Neuronal stem cell (in vitro differentiated cells): ENCODE data around the gene MRPL54.

ENCODE experiments used
- DNase-seq: peaks from one replicate; pipeline ENCODE4 v3.0.0-alpha.2; 2013; ENCODE audit warnings: low spot score
- H2AFZ ChIP-seq: one replicate; pipeline ENCODE4 v1.6.1; 2013; ENCODE audit warnings: mild to moderate bottlenecking, low read length, inconsistent platforms
- H2AK5ac ChIP-seq: 2 replicates; pipeline ENCODE4 v1.6.1; 2013; ENCODE audit warnings: low read depth, mild to moderate bottlenecking, inconsistent platforms, low read length, moderate library complexity, mixed read lengths
- H2BK120ac ChIP-seq: 2 replicates; pipeline ENCODE4 v1.6.1; 2013; ENCODE audit warnings: low read depth, mild to moderate bottlenecking, inconsistent platforms, low read length, moderate library complexity, mixed read lengths
- H2BK12ac ChIP-seq: one replicate; pipeline ENCODE4 v1.6.1; 2013; ENCODE audit warnings: low read length, inconsistent platforms
- H2BK15ac ChIP-seq: 2 replicates; pipeline ENCODE4 v1.6.1; 2013; ENCODE audit warnings: mild to moderate bottlenecking, low read length, inconsistent platforms, mixed read lengths
- H2BK5ac ChIP-seq: one replicate; pipeline ENCODE4 v1.6.1; 2013; ENCODE audit warnings: inconsistent platforms, mild to moderate bottlenecking, low read length, moderate library complexity
- H3K14ac ChIP-seq: one replicate; pipeline ENCODE4 v1.6.1; 2013; ENCODE audit warnings: low read length, inconsistent platforms
- H3K18ac ChIP-seq: 2 replicates; pipeline ENCODE4 v1.6.1; 2013; ENCODE audit warnings: low read length, inconsistent platforms
- H3K23ac ChIP-seq: 2 replicates; pipeline ENCODE4 v1.6.1; 2013; ENCODE audit warnings: low read depth, mild to moderate bottlenecking, mixed read lengths, low read length, inconsistent platforms; ENCODE audit not compliant: poor library complexity
- H3K27ac ChIP-seq: replicated peaks from 3 replicates; pipeline ENCODE4 v1.5.1; 2013; ENCODE audit warnings: low read length, inconsistent platforms
- H3K27me3 ChIP-seq, 3 experiments: 2 replicates each; pipeline ENCODE4 v1.6.1; 2013; ENCODE audit warnings: low read length in 3 of 3, mild to moderate bottlenecking in 2 of 3, inconsistent platforms in 1 of 3, low read depth in 1 of 3, mixed read lengths in 1 of 3, moderate library complexity in 1 of 3; ENCODE audit not compliant: control insufficient read depth in 3 of 3, insufficient read depth in 3 of 3
- H3K36me3 ChIP-seq, 2 donors: replicated peaks in 1 of 2; 2 replicates each; pipeline ENCODE4 v1.6.1; 2013; ENCODE audit warnings: low read length in 2 of 2; ENCODE audit not compliant: control insufficient read depth in 2 of 2, insufficient read depth in 2 of 2
- H3K4ac ChIP-seq: 2 replicates; pipeline ENCODE4 v1.6.1; 2013; ENCODE audit warnings: inconsistent platforms, mild to moderate bottlenecking, low read length, moderate library complexity
- H3K4me1 ChIP-seq, 2 donors: 1 replicate in 1 of 2; 2 replicates in 1 of 2; pipeline ENCODE4 v1.6.1; 2013; ENCODE audit warnings: low read length in 2 of 2, low read depth in 1 of 2; ENCODE audit not compliant: control insufficient read depth in 2 of 2, insufficient read depth in 1 of 2
- H3K4me2 ChIP-seq: one replicate; pipeline ENCODE4 v1.6.1; 2013; ENCODE audit warnings: mild to moderate bottlenecking, low read length, inconsistent platforms; ENCODE audit not compliant: insufficient read depth, poor library complexity, severe bottlenecking
- H3K4me3 ChIP-seq, 2 donors: 2 replicates each; pipeline ENCODE4 v1.5.1; 2013; ENCODE audit warnings: low read length in 2 of 2, mild to moderate bottlenecking in 2 of 2, inconsistent platforms in 1 of 2, moderate library complexity in 1 of 2
- H3K79me1 ChIP-seq: one replicate; pipeline ENCODE4 v1.6.1; 2013; ENCODE audit warnings: low read depth, mild to moderate bottlenecking, inconsistent platforms, low read length, moderate library complexity
- H3K9ac ChIP-seq: one replicate; pipeline ENCODE4 v1.6.1; 2013; ENCODE audit warnings: mild to moderate bottlenecking, low read depth, low read length, inconsistent platforms; ENCODE audit not compliant: poor library complexity
- H3K9me3 ChIP-seq, 2 donors: replicated peaks in 1 of 2; 2 replicates each; pipeline versions ENCODE3 to v1.6.1; 2013; ENCODE audit warnings: low read length in 2 of 2, mild to moderate bottlenecking in 2 of 2, inconsistent platforms in 1 of 2, low read depth in 1 of 2, mixed read lengths in 1 of 2, moderate library complexity in 1 of 2; ENCODE audit not compliant: control insufficient read depth in 2 of 2, insufficient read depth in 1 of 2
- H4K8ac ChIP-seq: one replicate; pipeline ENCODE4 v1.6.1; 2013; ENCODE audit warnings: low read depth, mild to moderate bottlenecking, inconsistent platforms, low read length, moderate library complexity
- H4K91ac ChIP-seq: one replicate; pipeline ENCODE4 v1.6.1; 2013; ENCODE audit warnings: low read length, low read depth, mild to moderate bottlenecking, inconsistent platforms; ENCODE audit not compliant: poor library complexity
- WGBS, 2 donors: extraction: QIAGEN DNeasy Blood & Tissue Kit; methylation state at CpG; one replicate each; pipeline ENCODE4 v1.1.7; 2013; ENCODE audit warnings: missing lambda C conversion rate in 2 of 2, mixed read lengths in 1 of 2; ENCODE audit not compliant: insufficient read length in 2 of 2, insufficient replicate concordance in 1 of 2; ENCODE audit errors: extremely low coverage in 2 of 2; 5-methylcytosine and 5-hydroxymethylcytosine counted together

MRPL54 gene

GRCh38 chr19:3776479-3777040 is 14.1 kb downstream of the MRPL54 start:
- Histone ChIP-seq H3K4ac (no peak overlapping the region), H2BK15ac (no peak overlapping the region), H2AK5ac (no peak overlapping the region), H4K91ac (no peak overlapping the region), H3K9me3 (peaks cover 5 to 6% of the 10 kb centered on the region in 2 donors), H2BK120ac (no peak overlapping the region), H3K4me3 (no peak overlapping the region), H3K23ac (no peak overlapping the region), H3K79me1 (no peaks in the 10 kb centered on the region), H3K36me3 (no peaks in the 10 kb centered on the region), H2BK12ac (no peak overlapping the region), H2AFZ (no peak overlapping the region), H2BK5ac (no peak overlapping the region), H3K4me1 (peaks cover 0 to 4% of the 10 kb centered on the region in 2 donors), H3K18ac (no peak overlapping the region), H3K27me3 (peaks cover 0 to 5% (median 0%) of the 10 kb centered on the region in 3 experiments), H3K27ac (no peak overlapping the region), H3K4me2 (no peak overlapping the region), H3K14ac (no peak overlapping the region), H4K8ac (no peak overlapping the region), H3K9ac (no peak overlapping the region)
- no CpG with 5 or more reads among the region's 1 CpG for WGBS, 2 donors
- no peak for DNase-seq

GRCh38 chr19:3778104-3778867 is 15.8 kb downstream of the MRPL54 start:
- Histone ChIP-seq H3K9me3 (peaks cover 16 to 19% of the 10 kb centered on the region in 2 donors), H2AK5ac (peak overlapping the region; percentile 86), H3K4me3 (no peak overlapping the region), H3K4me2 (no peak overlapping the region), H2AFZ (no peak overlapping the region), H4K8ac (no peak overlapping the region), H3K27ac (no peak overlapping the region), H2BK120ac (no peak overlapping the region), H3K36me3 (no peaks in the 10 kb centered on the region), H3K4me1 (peaks cover 0 to 3% of the 10 kb centered on the region in 2 donors), H3K23ac (peak overlapping the region; percentile 23), H3K79me1 (no peaks in the 10 kb centered on the region), H2BK12ac (no peak overlapping the region), H4K91ac (no peak overlapping the region), H3K4ac (no peak overlapping the region), H2BK15ac (no peak overlapping the region), H3K18ac (peak overlapping the region; percentile 22), H3K14ac (no peak overlapping the region), H2BK5ac (peak overlapping the region; percentile 22), H3K9ac (no peak overlapping the region), H3K27me3 (peaks cover 0 to 5% (median 1%) of the 10 kb centered on the region in 3 experiments)
- WGBS, 2 donors, result no CpG with 5 or more reads among the region's 37 CpGs
- DNase-seq, result no peak

GRCh38 chr19:3778899-3779723 is 16.6 kb downstream of the MRPL54 start:
- no peaks in the 10 kb centered on the region for H3K36me3 ChIP-seq
- peak overlapping the region; percentile 15 for H2BK15ac ChIP-seq
- H2AFZ ChIP-seq, result no peak overlapping the region
- no peak overlapping the region for H2BK12ac ChIP-seq
- no peaks in the 10 kb centered on the region for H3K79me1 ChIP-seq
- H3K4me3 ChIP-seq, result no peak overlapping the region
- H3K27me3 ChIP-seq, result peaks cover 0 to 11% (median 7%) of the 10 kb centered on the region in 3 experiments
- no peak for DNase-seq
- no CpG with 5 or more reads among the region's 44 CpGs for WGBS, 2 donors
- H3K9ac ChIP-seq, result no peak overlapping the region
- H3K27ac ChIP-seq, result no peak overlapping the region
- H3K4ac ChIP-seq, result no peak overlapping the region
- no peak overlapping the region for H4K91ac ChIP-seq
- no peak overlapping the region for H3K23ac ChIP-seq
- no peak overlapping the region for H3K4me2 ChIP-seq
- H3K14ac ChIP-seq, result no peak overlapping the region
- peak overlapping the region; percentile 61 for H2AK5ac ChIP-seq
- peaks cover 16 to 22% of the 10 kb centered on the region in 2 donors for H3K9me3 ChIP-seq
- H3K4me1 ChIP-seq, result peaks cover 0 to 3% of the 10 kb centered on the region in 2 donors
- peak overlapping the region; percentile 38 for H2BK120ac ChIP-seq
- no peak overlapping the region for H4K8ac ChIP-seq
- peak overlapping the region; percentile 15 for H3K18ac ChIP-seq
- no peak overlapping the region for H2BK5ac ChIP-seq
